Measurements from ENCODE around the gene CDK13.
A peak's percentile ranks its signal among the peaks of the same experiment; 100 is the strongest.
"Not testable (repeated sequence)": the region's sequence is repeated elsewhere in the genome, so short reads cannot be mapped to it uniquely, and the experiment has no call there.

Gene CDK13

GRCh38 chr7:40105879-40106473 lies 155.9 kb downstream of the CDK13 start:
- DNase-seq = no peak

DNA sequence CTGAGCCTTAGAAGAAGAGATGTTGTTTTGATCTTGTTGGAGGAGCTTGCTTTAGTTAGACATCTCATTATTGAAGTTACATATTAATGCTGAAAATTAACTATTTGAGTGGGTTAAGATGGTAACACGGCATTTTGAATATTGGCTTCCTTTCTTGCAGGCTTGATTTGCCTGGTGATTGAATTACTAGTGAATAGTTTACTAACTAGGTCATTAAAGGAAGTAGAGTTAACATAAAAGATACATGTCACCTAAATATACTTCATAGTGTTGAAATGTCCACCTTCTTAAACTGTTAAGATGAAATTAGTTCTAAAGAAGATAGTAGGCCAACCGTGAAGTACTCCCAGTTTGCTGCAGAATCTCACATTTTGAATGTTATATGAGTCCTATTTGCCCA lies 165.9 kb downstream of the CDK13 start:
- no peak for DNase-seq

- DNase-seq = not testable (repeated sequence)
These were observed 167.1 kb downstream of the CDK13 start for GRCh38 chr7:40117199-40117598.

GRCh38 chr7:40118201-40118600 lies 168.1 kb downstream of the CDK13 start:
- DNase-seq = not testable (repeated sequence)

- no peak for DNase-seq
These were observed 170.0 kb downstream of the CDK13 start for GRCh38 chr7:40120020-40120419.

GRCh38 chr7:40122100-40122939 lies 172.3 kb downstream of the CDK13 start:
- DNase-seq = not testable (repeated sequence)

GRCh38 chr7:40122940-40123254 lies 172.8 kb downstream of the CDK13 start:
- DNase-seq = no peak

GRCh38 chr7:40133561-40134427 lies 183.7 kb downstream of the CDK13 start:
- peak; percentile 25 for DNase-seq

DNA sequence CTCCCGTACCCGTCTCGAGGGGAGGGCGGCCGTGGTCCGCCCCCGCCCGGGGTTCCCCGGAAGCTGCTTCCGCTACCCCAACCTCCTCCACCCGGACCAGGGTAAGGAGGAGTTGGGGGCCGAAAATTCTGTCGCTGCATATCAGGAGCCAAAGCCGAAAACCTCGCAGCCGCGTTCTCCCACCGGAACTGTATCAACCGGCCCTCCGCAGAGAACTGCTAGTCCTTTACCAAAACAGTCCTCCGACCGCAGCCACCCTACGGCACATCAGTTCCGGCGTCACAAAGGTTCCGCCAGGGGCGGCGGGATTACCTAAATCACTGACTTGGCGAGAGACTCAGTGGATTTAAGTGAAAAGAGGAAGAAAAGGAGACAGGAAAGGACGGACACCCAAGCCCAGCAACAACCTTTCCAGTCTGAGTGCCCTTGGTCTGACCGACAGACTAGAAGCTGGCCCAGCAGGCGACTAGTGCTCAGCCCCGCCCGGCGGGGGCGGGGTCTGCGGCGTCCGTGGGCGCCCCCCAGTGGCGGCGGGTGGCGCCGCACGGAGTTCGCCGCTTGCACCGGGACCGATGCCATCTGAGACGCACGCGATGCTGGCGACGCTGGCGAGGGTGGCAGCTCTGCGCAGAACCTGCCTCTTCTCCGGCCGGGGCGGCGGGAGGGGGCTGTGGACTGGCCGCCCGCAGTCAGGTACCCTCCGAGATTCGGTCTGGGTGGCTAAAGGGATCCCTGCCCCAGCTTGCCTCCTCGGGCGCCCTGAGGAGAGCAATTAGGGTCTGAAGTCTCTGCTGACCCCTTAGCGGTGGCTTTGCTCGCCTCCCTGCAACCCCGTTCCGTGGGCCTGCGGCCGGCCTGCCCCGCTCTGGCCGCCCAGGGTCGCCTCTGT lies 184.6 kb downstream of the CDK13 start, which contains the start of the genes MPLKIP and SUGCT:
Gene MPLKIP (minus strand): TSS at position 195 of the 889 bp plus-strand sequence. CDS start 55 bp downstream, at position 140.
Gene SUGCT (plus strand): TSS at position 578 of the 889 bp plus-strand sequence.
- DNase-seq = peak; percentile 86

DNA sequence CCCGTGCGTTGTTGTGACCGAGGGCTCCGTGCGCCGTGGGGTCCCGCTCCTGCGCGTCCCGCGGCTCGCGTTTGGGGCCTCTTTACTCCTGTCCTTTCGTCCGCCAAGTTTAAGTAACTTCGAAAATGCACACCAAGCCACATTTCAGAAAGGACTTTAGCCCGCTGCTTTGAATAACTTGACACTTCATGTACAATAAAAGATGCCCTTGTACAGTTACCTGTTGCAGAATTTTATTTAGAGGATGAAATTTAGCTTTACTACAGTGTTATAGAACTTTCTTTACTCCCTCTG lies 185.2 kb downstream of the CDK13 start:
- DNase-seq = no peak

GRCh38 chr7:40137563-40137962 lies 187.5 kb downstream of the CDK13 start:
- DNase-seq = no peak

DNA sequence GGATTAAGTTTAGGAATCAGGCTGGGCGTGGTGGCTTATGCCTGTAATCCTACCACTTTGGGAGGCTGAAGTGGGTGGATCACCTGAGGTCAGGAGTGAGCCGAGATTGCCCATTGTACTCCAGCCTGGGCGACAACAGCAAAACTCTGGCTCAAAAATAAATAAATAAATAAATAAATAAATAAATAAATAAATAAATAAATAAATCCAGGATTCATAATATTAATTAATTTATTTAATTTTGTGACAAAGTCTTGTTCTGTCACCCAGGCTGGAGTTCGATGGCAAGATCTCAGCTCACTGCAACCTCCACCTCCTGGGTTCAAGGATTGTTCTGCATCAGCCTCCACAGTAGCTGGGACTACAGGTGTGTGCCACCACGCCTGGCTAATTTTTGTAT lies 188.9 kb downstream of the CDK13 start:
- DNase-seq = no peak

DNA sequence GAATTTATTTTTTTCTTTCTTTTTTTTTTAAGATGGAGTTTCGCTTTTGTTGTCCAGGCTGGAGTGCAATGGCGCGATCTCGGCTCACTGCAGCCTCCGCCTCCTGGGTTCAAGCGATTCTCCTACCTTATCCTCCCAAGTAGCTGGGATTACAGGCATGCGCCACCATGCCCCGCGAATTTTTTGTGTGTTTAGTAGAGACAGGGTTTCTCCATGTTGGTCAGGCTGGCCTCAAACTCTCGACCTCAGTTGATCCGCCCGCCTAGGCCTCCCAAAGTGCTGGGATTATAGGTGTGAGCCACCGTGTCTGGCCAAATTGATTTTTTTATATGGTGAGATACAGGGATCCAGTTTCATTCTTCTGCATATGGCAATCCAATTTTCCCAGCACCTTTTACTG lies 189.8 kb downstream of the CDK13 start:
- DNase-seq = not testable (repeated sequence)

DNA sequence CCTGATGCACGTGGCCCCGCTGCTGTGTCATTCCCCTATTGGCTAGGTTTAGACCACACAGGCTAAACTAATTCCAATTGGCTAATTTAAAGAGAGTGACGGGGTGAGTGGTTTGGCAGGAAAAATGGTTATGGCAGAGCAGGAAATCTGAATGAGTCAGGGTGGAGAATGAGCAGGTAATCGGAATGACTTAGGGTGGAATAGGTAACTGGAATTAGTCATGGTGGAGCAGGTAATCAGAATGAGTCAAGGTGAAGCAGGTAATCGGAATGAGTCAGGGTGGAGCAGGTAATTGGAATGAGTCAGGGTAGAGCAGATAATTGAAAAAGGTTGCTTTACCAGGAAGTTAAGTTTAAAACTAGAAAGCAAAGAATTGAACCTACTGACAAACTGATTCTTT lies 191.9 kb downstream of the CDK13 start:
- not testable (repeated sequence) for DNase-seq

GRCh38 chr7:40145596-40146130 lies 195.6 kb downstream of the CDK13 start:
- DNase-seq = not testable (repeated sequence)

GRCh38 chr7:40147371-40148246 lies 197.6 kb downstream of the CDK13 start:
- DNase-seq = peak; percentile 7

DNA sequence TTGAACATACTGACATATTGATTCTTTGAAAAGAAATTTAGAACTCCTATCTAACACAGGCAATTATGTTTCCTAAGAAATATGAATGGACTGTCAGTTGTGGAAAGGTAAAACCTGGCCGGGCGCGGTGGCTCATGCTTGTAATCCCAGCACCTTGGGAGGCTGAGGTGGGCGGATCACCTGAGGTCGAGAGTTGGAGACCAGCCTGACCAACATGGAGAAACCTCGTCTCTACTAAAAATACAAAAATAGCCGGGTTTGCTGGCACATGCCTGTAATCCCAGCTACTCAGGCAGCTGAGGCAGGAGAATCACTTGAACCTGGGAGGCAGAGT lies 198.2 kb downstream of the CDK13 start:
- not testable (repeated sequence) for DNase-seq

- no peak for DNase-seq
These were observed 198.6 kb downstream of the CDK13 start for GRCh38 chr7:40148671-40149070.
